Medulla oblongata (tissue), 1 donor: ENCODE data around the gene MYOF.
"Not testable (repeated sequence)": the region's sequence is repeated elsewhere in the genome, so short reads cannot be mapped to it uniquely, and the experiment has no call there.

Source experiments
- DNase-seq: peaks from one replicate; pipeline ENCODE4 v3.0.0-alpha.2; 2015; ENCODE audit errors: extremely low spot score

MYOF gene

GRCh38 chr10:93386631-93387369, 95.3 kb downstream of the MYOF start:
- DNase-seq, result peak; percentile 57

- DNase-seq, result no peak
These were observed 96.8 kb downstream of the MYOF start for GRCh38 chr10:93385345-93385744.

- DNase-seq, result no peak
These were observed 98.1 kb downstream of the MYOF start for GRCh38 chr10:93384006-93384405.

- no peak for DNase-seq
These were observed 98.6 kb downstream of the MYOF start for GRCh38 chr10:93383562-93383981.

GRCh38 chr10:93379731-93380575, 102.2 kb downstream of the MYOF start:
- no peak for DNase-seq

- DNase-seq, result no peak
These were observed 103.0 kb downstream of the MYOF start for GRCh38 chr10:93378997-93379730.

GRCh38 chr10:93378039-93378438, 104.1 kb downstream of the MYOF start:
- no peak for DNase-seq

GRCh38 chr10:93376372-93377293, 105.5 kb downstream of the MYOF start:
- peak; percentile 89 for DNase-seq

GRCh38 chr10:93370961-93371360, 111.2 kb downstream of the MYOF start:
- DNase-seq, result no peak

- DNase-seq, result no peak
These were observed 112.5 kb downstream of the MYOF start for GRCh38 chr10:93369588-93370164.

- no peak for DNase-seq
These were observed 113.9 kb downstream of the MYOF start for GRCh38 chr10:93368210-93368609.

GRCh38 chr10:93367664-93368063, 114.5 kb downstream of the MYOF start:
- DNase-seq, result no peak

GRCh38 chr10:93364966-93365365, 117.2 kb downstream of the MYOF start:
- no peak for DNase-seq

GRCh38 chr10:93363891-93364648, 118.1 kb downstream of the MYOF start:
- peak; percentile 20 for DNase-seq

GRCh38 chr10:93358398-93358797, 123.7 kb downstream of the MYOF start:
- not testable (repeated sequence) for DNase-seq

GRCh38 chr10:93357680-93358079, 124.5 kb downstream of the MYOF start:
- peak; percentile 47 for DNase-seq

- no peak for DNase-seq
These were observed 125.6 kb downstream of the MYOF start for GRCh38 chr10:93356516-93356915.

GRCh38 chr10:93352638-93353383, 129.3 kb downstream of the MYOF start:
- peak; percentile 53 for DNase-seq

GRCh38 chr10:93346694-93347093, 135.4 kb downstream of the MYOF start:
- DNase-seq, result peak; percentile 55
